ENCODE results near the gene MLIP. TPM values are rescaled to one million over a fixed set of nuclear protein-coding genes. Genes with fewer than 3 reads are reported as not detected.
"Not testable (repeated sequence)": the region's sequence is repeated elsewhere in the genome, so short reads cannot be mapped to it uniquely, and the experiment has no call there.

Gene MLIP
- total RNA-seq, 2 donors from 2014 or later, result 2.1 to 2.7 TPM

- ATAC-seq (peak; percentile 66), DNase-seq (no peak)
- intact Hi-C loops (cut with DNase I, micrococcal nuclease), result no loop called here
These were observed 85.7 kb downstream of the MLIP start for GRCh38 chr6:54196905-54197304.

GRCh38 chr6:54198134-54198533 lies 86.9 kb downstream of the MLIP start:
- no peak for DNase-seq
- intact Hi-C loops (cut with DNase I, micrococcal nuclease), result no loop called here
- no peak for ATAC-seq

- ATAC-seq; DNase-seq; intact Hi-C loops (cut with DNase I, micrococcal nuclease): not testable (repeated sequence)
These were observed 92.3 kb downstream of the MLIP start for GRCh38 chr6:54203474-54204035.

- ATAC-seq (no peak), DNase-seq (no peak)
- intact Hi-C loops (cut with DNase I, micrococcal nuclease), result no loop called here
These were observed 93.8 kb downstream of the MLIP start for GRCh38 chr6:54204921-54205591.

- intact Hi-C loops (cut with DNase I, micrococcal nuclease), result no loop called here
- no peak for DNase-seq
- no peak for ATAC-seq
These were observed 95.3 kb downstream of the MLIP start for GRCh38 chr6:54206510-54206909.

GRCh38 chr6:54209983-54210382 lies 98.7 kb downstream of the MLIP start:
- intact Hi-C loops (cut with DNase I, micrococcal nuclease), result not testable (repeated sequence)
- DNase-seq (peak in 1 of 2 donors; percentile 23), ATAC-seq (peak; percentile 96)

GRCh38 chr6:54214286-54214685 lies 103.0 kb downstream of the MLIP start:
- ATAC-seq (no peak), DNase-seq (no peak)
- intact Hi-C loops (cut with DNase I, micrococcal nuclease), result no loop called here

- no peak for ATAC-seq
- intact Hi-C loops (cut with DNase I, micrococcal nuclease), result no loop called here
- DNase-seq, result no peak
These were observed 105.1 kb downstream of the MLIP start for GRCh38 chr6:54216336-54216735.

GRCh38 chr6:54217018-54217417 lies 105.8 kb downstream of the MLIP start:
- no peak for DNase-seq

GRCh38 chr6:54222217-54222616 lies 111.0 kb downstream of the MLIP start:
- intact Hi-C loops (cut with DNase I, micrococcal nuclease), result no loop called here
- DNase-seq, result no peak
- ATAC-seq, result no peak

More at GRCh38 chr6:54217018-54217417, 105.8 kb downstream of the MLIP start:
- intact Hi-C loops (cut with DNase I, micrococcal nuclease), result no loop called here
- no peak for ATAC-seq

GRCh38 chr6:54232703-54233102 lies 121.5 kb downstream of the MLIP start:
- ATAC-seq (no peak), DNase-seq (no peak)
- intact Hi-C loops (cut with DNase I, micrococcal nuclease), result no loop called here

GRCh38 chr6:54234539-54234938 lies 123.3 kb downstream of the MLIP start:
- intact Hi-C loops (cut with DNase I, micrococcal nuclease), result no loop called here
- DNase-seq (no peak), ATAC-seq (no peak)

GRCh38 chr6:54236984-54237383 lies 125.7 kb downstream of the MLIP start:
- intact Hi-C loops (cut with DNase I, micrococcal nuclease), result no loop called here
- ATAC-seq (no peak), DNase-seq (no peak)

GRCh38 chr6:54238396-54238795 lies 127.2 kb downstream of the MLIP start:
- intact Hi-C loops (cut with DNase I, micrococcal nuclease), result no loop called here
- ATAC-seq (no peak), DNase-seq (no peak)

GRCh38 chr6:54243699-54244098 lies 132.5 kb downstream of the MLIP start:
- no peak for ATAC-seq
- intact Hi-C loops (cut with DNase I, micrococcal nuclease), result no loop called here
- no peak for DNase-seq

- DNase-seq, result no peak
- intact Hi-C loops (cut with DNase I, micrococcal nuclease), result no loop called here
- peak; percentile 39 for ATAC-seq
These were observed 133.2 kb downstream of the MLIP start for GRCh38 chr6:54244430-54244829.

- DNase-seq, result no peak
- no peak for ATAC-seq
- intact Hi-C loops (cut with DNase I, micrococcal nuclease), result no loop called here
These were observed 134.0 kb downstream of the MLIP start for GRCh38 chr6:54245265-54245664.

GRCh38 chr6:54248319-54248718 lies 137.1 kb downstream of the MLIP start:
- intact Hi-C loops (cut with DNase I, micrococcal nuclease), result no loop called here
- ATAC-seq (no peak), DNase-seq (no peak)

GRCh38 chr6:54248994-54249393 lies 137.8 kb downstream of the MLIP start:
- ATAC-seq (no peak), DNase-seq (no peak)
- intact Hi-C loops (cut with DNase I, micrococcal nuclease), result no loop called here

- ATAC-seq; intact Hi-C loops (cut with DNase I, micrococcal nuclease); DNase-seq: not testable (repeated sequence)
These were observed 138.6 kb downstream of the MLIP start for GRCh38 chr6:54249812-54250211.

GRCh38 chr6:54252496-54252895 lies 141.3 kb downstream of the MLIP start:
- DNase-seq (no peak), ATAC-seq (no peak)
- intact Hi-C loops (cut with DNase I, micrococcal nuclease), result no loop called here
